ENCODE data around the gene USH1G.

Gene USH1G

DNA sequence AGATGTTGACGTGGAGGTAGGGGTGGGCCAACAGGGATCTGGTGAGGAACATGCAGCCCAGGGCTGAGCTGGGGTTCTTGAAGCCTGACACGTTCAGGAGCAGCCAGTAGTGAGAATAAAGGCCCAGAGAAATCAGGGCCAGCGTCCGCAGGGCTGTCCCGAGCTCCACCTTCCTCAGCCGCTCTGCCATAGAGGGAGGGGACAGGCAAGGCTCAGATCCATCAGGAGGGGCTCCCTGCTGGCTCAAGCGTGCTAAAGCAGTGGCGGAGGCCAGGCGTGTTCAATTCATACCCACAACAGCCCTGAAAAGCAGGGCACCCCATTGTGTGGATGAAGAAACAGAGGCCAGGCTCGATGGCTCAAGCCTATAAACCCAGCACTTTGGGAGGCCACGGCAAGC, 42.0 kb downstream of the USH1G start:
- no peaks in the 10 kb centered on the region for H3K9me3 Mint-ChIP-seq (ENCODE audit: low read depth)
- H3K27me3 Mint-ChIP-seq: no peaks in the 10 kb centered on the region
- H3K4me1 Mint-ChIP-seq (ENCODE audit: low read depth): no peaks in the 10 kb centered on the region
- no peak overlapping the region for H3K4me3 Mint-ChIP-seq
- H3K27ac Mint-ChIP-seq: no peak overlapping the region
- no peaks in the 10 kb centered on the region for H3K36me3 Mint-ChIP-seq

- H3K4me1 Mint-ChIP-seq (ENCODE audit: low read depth): no peaks in the 10 kb centered on the region
- H3K27ac Mint-ChIP-seq: no peak overlapping the region
- no peaks in the 10 kb centered on the region for H3K9me3 Mint-ChIP-seq (ENCODE audit: low read depth)
- no peak overlapping the region for H3K4me3 Mint-ChIP-seq
- no peaks in the 10 kb centered on the region for H3K27me3 Mint-ChIP-seq
- no peaks in the 10 kb centered on the region for H3K36me3 Mint-ChIP-seq
Measured at GRCh38 chr17:74879308-74879707, 43.7 kb downstream of the USH1G start.

- Mint-ChIP-seq H3K27me3 (no peaks in the 10 kb centered on the region), H3K4me1 (ENCODE audit: low read depth) (peaks cover 5% of the 10 kb centered on the region)
Measured at GRCh38 chr17:74878658-74879057, 44.4 kb downstream of the USH1G start.

GRCh38 chr17:74877592-74878548, 45.2 kb downstream of the USH1G start:
- Mint-ChIP-seq H3K36me3 (no peaks in the 10 kb centered on the region), H3K27me3 (no peaks in the 10 kb centered on the region), H3K27ac (no peak overlapping the region), H3K9me3 (ENCODE audit: low read depth) (no peaks in the 10 kb centered on the region), H3K4me1 (ENCODE audit: low read depth) (peaks cover 7% of the 10 kb centered on the region), H3K4me3 (no peak overlapping the region)

More at GRCh38 chr17:74878658-74879057, 44.4 kb downstream of the USH1G start:
- no peak overlapping the region for H3K4me3 Mint-ChIP-seq
- no peaks in the 10 kb centered on the region for H3K9me3 Mint-ChIP-seq (ENCODE audit: low read depth)
- no peaks in the 10 kb centered on the region for H3K36me3 Mint-ChIP-seq
- no peak overlapping the region for H3K27ac Mint-ChIP-seq

GRCh38 chr17:74875977-74876593, 47.0 kb downstream of the USH1G start:
- Mint-ChIP-seq H3K4me1 (ENCODE audit: low read depth) (peaks cover 18% of the 10 kb centered on the region), H3K27ac (no peak overlapping the region), H3K27me3 (no peaks in the 10 kb centered on the region), H3K4me3 (no peak overlapping the region), H3K9me3 (ENCODE audit: low read depth) (no peaks in the 10 kb centered on the region), H3K36me3 (no peaks in the 10 kb centered on the region)

DNA sequence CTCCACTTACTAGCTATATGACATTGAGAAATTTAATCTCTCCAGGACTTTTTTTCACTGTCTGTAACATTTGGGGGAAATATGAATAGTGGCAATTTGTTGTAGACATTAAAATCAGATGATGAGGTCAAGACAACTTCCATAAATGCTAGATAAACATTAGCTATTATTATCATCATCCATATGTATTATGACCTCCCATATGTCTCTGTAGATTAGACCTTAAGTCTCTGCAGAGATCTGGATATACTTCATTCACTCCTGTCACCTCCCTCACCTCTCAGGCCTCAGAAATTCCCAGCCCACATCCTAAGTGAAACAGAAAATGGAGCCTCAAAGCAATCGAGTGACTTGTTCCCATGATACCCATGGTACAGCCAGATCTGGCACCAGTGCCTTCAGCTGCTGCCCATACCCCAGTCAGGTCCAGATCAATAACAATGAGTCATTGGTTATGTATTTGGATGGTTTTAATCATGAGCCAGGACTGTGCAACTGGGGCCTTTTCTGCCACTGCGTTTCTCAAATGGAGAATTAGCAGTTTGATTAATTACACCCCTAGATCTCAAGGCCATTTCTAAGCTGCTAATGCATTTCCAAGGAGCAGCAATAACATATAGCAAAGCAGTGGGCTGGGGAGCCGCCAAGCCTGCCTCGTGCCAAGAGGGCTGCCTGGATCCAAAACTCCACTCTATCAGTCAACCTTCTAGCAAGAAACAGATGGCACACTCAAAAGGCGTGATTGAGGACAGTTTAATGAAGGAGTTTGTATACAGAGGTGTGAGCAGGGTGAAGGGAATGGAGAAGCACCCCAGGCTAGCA, 47.7 kb downstream of the USH1G start:
- peak overlapping the region; percentile 43 for H3K27ac Mint-ChIP-seq

DNA sequence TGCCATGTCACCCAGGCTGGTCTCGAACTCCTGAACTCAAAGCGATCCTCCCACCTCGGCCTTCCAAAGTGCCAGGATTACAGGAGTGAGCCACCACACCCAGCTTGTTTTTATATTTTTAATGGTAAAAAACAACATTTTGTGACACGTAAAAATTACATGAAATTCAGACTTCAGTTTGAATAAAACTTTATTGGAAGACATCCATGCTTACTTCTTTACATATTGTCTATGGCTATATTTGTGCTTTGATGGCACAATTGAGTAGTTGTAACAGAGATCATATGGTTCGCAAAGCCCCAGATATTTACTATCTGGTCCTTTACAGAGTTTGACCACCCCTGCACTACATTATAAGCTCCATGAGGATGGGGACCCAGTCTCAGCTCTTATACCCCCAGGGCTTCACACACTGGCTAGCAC, 48.4 kb downstream of the USH1G start:
- H3K9me3 Mint-ChIP-seq (ENCODE audit: low read depth): no peaks in the 10 kb centered on the region
- H3K4me1 Mint-ChIP-seq (ENCODE audit: low read depth): peaks cover 18% of the 10 kb centered on the region
- H3K4me3 Mint-ChIP-seq: no peak overlapping the region
- H3K27me3 Mint-ChIP-seq: no peaks in the 10 kb centered on the region
- H3K36me3 Mint-ChIP-seq: no peaks in the 10 kb centered on the region
- no peak overlapping the region for H3K27ac Mint-ChIP-seq

More for the DNA sequence above, 47.7 kb downstream of the USH1G start:
- H3K36me3 Mint-ChIP-seq: no peaks in the 10 kb centered on the region
- H3K4me1 Mint-ChIP-seq (ENCODE audit: low read depth): peaks cover 18% of the 10 kb centered on the region
- no peaks in the 10 kb centered on the region for H3K9me3 Mint-ChIP-seq (ENCODE audit: low read depth)
- no peaks in the 10 kb centered on the region for H3K27me3 Mint-ChIP-seq
- no peak overlapping the region for H3K4me3 Mint-ChIP-seq

DNA sequence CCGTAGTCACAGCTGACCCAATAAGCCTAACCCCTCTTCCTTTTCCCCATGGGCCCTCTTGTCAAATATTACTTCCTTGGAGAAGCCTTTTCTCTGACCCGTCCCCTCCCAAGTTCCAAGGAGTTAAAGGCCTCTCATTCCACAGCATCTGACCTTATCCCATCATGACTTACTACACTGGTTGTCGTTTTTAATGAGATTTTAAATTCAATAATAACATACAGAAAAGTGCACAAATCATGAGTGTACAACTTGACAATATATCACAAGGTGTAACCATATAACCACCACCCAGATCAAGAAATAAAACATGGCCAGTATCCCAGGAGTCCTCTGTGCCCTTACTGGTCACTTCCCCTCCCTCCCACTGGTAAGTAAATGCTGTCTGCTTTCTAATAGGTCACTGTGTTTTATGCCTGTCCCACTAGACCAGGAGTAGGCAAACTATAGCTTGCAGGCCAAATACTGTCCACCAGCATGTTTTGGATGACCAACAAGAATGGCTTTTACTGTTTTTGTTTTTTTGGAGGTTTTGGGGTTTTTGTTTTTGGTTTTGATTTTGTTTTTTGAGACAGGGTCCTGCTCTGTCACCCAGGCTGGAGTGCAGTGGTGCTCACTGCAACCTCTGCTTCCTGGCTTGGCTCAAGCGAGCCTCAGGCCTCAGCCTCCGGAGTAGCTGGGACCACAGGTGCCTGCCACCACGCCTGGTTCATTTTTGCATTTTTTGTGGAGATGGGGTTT, 49.0 kb downstream of the USH1G start:
- no peaks in the 10 kb centered on the region for H3K9me3 Mint-ChIP-seq (ENCODE audit: low read depth)
- no peaks in the 10 kb centered on the region for H3K36me3 Mint-ChIP-seq
- H3K27ac Mint-ChIP-seq: peak overlapping the region; percentile 97
- peaks cover 18% of the 10 kb centered on the region for H3K4me1 Mint-ChIP-seq (ENCODE audit: low read depth)
- no peaks in the 10 kb centered on the region for H3K27me3 Mint-ChIP-seq
- H3K4me3 Mint-ChIP-seq: peak overlapping the region; percentile 86

DNA sequence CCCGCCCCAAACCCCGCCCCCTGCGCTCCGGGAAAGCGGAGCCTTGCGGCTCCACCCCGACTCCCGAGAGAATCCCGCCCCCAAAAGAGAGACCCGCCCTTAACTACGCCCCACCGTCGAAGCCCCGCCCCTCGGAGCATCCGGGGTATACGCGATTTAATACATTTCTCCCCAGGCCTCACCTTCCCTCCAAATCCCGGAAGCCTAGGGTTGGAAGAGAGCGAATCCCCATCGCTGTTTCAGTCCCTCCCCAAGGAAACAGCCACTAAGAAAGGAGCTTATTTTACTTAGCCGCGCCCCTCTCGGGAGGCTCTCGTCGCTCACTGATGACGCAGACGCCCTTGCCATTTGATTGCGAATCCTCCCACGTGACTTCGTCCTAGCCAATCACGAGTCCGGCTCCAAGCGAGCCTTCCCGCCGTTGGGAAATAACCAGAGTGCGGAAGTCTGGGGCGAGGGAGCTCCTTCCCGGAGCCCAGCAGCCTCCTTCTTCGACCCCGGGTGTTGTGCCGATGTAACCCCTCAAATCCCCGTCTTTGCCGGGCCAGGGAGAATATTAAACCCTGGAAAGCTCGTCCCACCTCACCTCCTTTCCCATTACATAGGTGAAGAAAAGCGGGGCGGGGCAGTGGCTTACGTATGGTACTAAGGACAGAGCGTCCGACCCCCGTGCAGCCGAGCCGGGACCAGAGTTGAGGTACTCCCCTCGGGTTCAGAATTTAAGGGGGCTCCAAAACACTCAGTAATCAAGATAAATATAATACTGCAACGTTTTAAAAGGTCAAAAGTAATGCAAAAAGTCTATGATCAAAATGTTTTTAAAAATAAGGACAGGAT, 49.8 kb downstream of the USH1G start:
- peak overlapping the region; percentile 97 for H3K27ac Mint-ChIP-seq
- no peaks in the 10 kb centered on the region for H3K9me3 Mint-ChIP-seq (ENCODE audit: low read depth)
- H3K4me3 Mint-ChIP-seq: peak overlapping the region; percentile 86
- H3K36me3 Mint-ChIP-seq: no peaks in the 10 kb centered on the region
- H3K4me1 Mint-ChIP-seq (ENCODE audit: low read depth): peaks cover 18% of the 10 kb centered on the region
- H3K27me3 Mint-ChIP-seq: no peaks in the 10 kb centered on the region

- no peaks in the 10 kb centered on the region for H3K9me3 Mint-ChIP-seq (ENCODE audit: low read depth)
- H3K27ac Mint-ChIP-seq: peak within 1 kb of the TSS; percentile 97
- peak within 1 kb of the TSS; percentile 86 for H3K4me3 Mint-ChIP-seq
- no peaks in the 10 kb centered on the region for H3K27me3 Mint-ChIP-seq
- H3K4me1 Mint-ChIP-seq (ENCODE audit: low read depth): peaks cover 18% of the 10 kb centered on the region
- H3K36me3 Mint-ChIP-seq: no peaks in the 10 kb centered on the region
Measured at GRCh38 chr17:74872313-74873036, 50.6 kb downstream of the USH1G start, which contains the start of gene FDXR. Gene FDXR (minus strand): TSS chr17:74872994. CDS start chr17:74872944, 50 bp downstream.

GRCh38 chr17:74871356-74872076, 51.5 kb downstream of the USH1G start:
- H3K4me1 Mint-ChIP-seq (ENCODE audit: low read depth): peaks cover 18% of the 10 kb centered on the region
- H3K4me3 Mint-ChIP-seq: peak overlapping the region; percentile 86
- no peak overlapping the region for H3K27ac Mint-ChIP-seq
- H3K9me3 Mint-ChIP-seq (ENCODE audit: low read depth): no peaks in the 10 kb centered on the region
- H3K27me3 Mint-ChIP-seq: no peaks in the 10 kb centered on the region
- no peaks in the 10 kb centered on the region for H3K36me3 Mint-ChIP-seq

DNA sequence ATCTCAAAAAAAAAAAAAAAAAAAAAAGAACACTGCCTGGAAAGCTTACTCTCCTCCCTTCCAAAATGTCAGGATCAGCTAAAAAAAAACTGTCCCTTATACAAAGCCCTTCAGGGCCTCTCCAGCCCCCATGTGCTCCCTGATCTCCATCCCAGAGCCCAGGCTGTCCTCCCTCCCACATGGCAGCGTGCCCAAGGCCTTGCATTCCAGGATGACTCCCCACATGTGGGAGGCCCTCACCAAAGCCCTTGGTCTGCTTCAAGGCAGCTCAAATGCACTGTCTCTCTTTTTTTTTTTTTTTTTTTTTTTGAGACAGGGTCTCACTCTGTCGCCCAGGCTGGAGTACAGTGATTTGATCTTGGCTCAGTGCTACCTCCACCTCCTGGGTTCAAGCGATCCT, 52.5 kb downstream of the USH1G start:
- H3K27me3 Mint-ChIP-seq: no peaks in the 10 kb centered on the region
- H3K27ac Mint-ChIP-seq: no peak overlapping the region
- H3K4me3 Mint-ChIP-seq: no peak overlapping the region
- peaks cover 18% of the 10 kb centered on the region for H3K4me1 Mint-ChIP-seq (ENCODE audit: low read depth)
- H3K36me3 Mint-ChIP-seq: no peaks in the 10 kb centered on the region
- no peaks in the 10 kb centered on the region for H3K9me3 Mint-ChIP-seq (ENCODE audit: low read depth)
